H9 (cell line): Measurements from ENCODE around the gene CSNK1E. TPM values are rescaled to one million over a fixed set of nuclear protein-coding genes. Genes with fewer than 3 reads are reported as not detected.

Experiments used
- DNase-seq: peaks from one replicate; pipeline ENCODE4 v3.0.0-alpha.2; 2017
- H2AFZ ChIP-seq: one replicate; pipeline ENCODE4 v1.6.1; 2013; ENCODE audit warnings: mild to moderate bottlenecking, low read length, control low read depth, moderate library complexity
- H2AK5ac ChIP-seq: 2 replicates; pipeline ENCODE4 v1.6.1; 2013; ENCODE audit warnings: low read length, control low read depth, mixed read lengths; ENCODE audit not compliant: insufficient read length
- H2BK120ac ChIP-seq: one replicate; pipeline ENCODE4 v1.6.1; 2013; ENCODE audit warnings: low read depth, mild to moderate bottlenecking, low read length, control low read depth, inconsistent platforms; ENCODE audit not compliant: poor library complexity, severe bottlenecking
- H2BK12ac ChIP-seq: 2 replicates; pipeline ENCODE4 v1.6.1; 2013; ENCODE audit warnings: low read length, control low read depth, mixed read lengths, low read depth; ENCODE audit not compliant: insufficient read length
- H2BK15ac ChIP-seq: 2 replicates; pipeline ENCODE4 v1.6.1; 2013; ENCODE audit warnings: low read depth, low read length, control low read depth
- H2BK20ac ChIP-seq: one replicate; pipeline ENCODE4 v1.6.1; 2013; ENCODE audit warnings: low read depth, mild to moderate bottlenecking, low read length, control low read depth, inconsistent platforms; ENCODE audit not compliant: poor library complexity, severe bottlenecking
- H2BK5ac ChIP-seq: 2 replicates; pipeline ENCODE4 v1.6.1; 2013; ENCODE audit warnings: low read length, control low read depth, mixed read lengths; ENCODE audit not compliant: insufficient read length
- H3K14ac ChIP-seq: 2 replicates; pipeline ENCODE4 v1.6.1; 2013; ENCODE audit warnings: low read length, control low read depth; ENCODE audit not compliant: insufficient read depth
- H3K18ac ChIP-seq: 2 replicates; pipeline ENCODE4 v1.6.1; 2013; ENCODE audit warnings: low read depth, mild to moderate bottlenecking, mixed read lengths, low read length, control low read depth; ENCODE audit not compliant: insufficient read length
- H3K23ac ChIP-seq: 2 replicates; pipeline ENCODE4 v1.6.1; 2013; ENCODE audit warnings: low read length, control low read depth, mixed read lengths, low read depth; ENCODE audit not compliant: insufficient read length
- H3K23me2 ChIP-seq: 2 replicates; pipeline ENCODE4 v1.6.1; 2013; ENCODE audit warnings: low read depth, mild to moderate bottlenecking, mixed read lengths, low read length, control low read depth; ENCODE audit not compliant: insufficient read length, poor library complexity, severe bottlenecking
- H3K27ac ChIP-seq: 2 replicates; pipeline ENCODE4 v1.5.1; 2013; ENCODE audit warnings: low read length, control low read depth, mixed read lengths, low read depth; ENCODE audit not compliant: insufficient read length
- H3K27me3 ChIP-seq: 2 replicates; pipeline ENCODE4 v1.6.1; 2013; ENCODE audit warnings: low read length, control low read depth, inconsistent platforms; ENCODE audit not compliant: insufficient read depth
- H3K4ac ChIP-seq: 2 replicates; pipeline ENCODE4 v1.6.1; 2013; ENCODE audit warnings: low read depth, mild to moderate bottlenecking, control low read depth, inconsistent platforms, low read length, moderate library complexity
- H3K4me1 ChIP-seq: 2 replicates; pipeline ENCODE4 v1.6.1; 2013; ENCODE audit warnings: low read length, control low read depth, inconsistent platforms; ENCODE audit not compliant: insufficient read depth
- H3K4me2 ChIP-seq: 2 replicates; pipeline ENCODE4 v1.6.1; 2013; ENCODE audit warnings: low read length, control low read depth, mixed read lengths; ENCODE audit not compliant: insufficient read length, insufficient read depth
- H3K56ac ChIP-seq: 2 replicates; pipeline ENCODE4 v1.6.1; 2013; ENCODE audit warnings: low read depth, mild to moderate bottlenecking, mixed read lengths, low read length, control low read depth; ENCODE audit not compliant: insufficient read length
- H3K79me1 ChIP-seq: 2 replicates; pipeline ENCODE4 v1.6.1; 2013; ENCODE audit warnings: low read depth, mild to moderate bottlenecking, moderate library complexity, low read length, control low read depth, inconsistent platforms; ENCODE audit not compliant: insufficient read depth, poor library complexity, severe bottlenecking
- H3K79me2 ChIP-seq: 2 replicates; pipeline ENCODE4 v1.6.1; 2013; ENCODE audit warnings: low read length, control low read depth, inconsistent platforms; ENCODE audit not compliant: insufficient read depth
- H3K9ac ChIP-seq: 2 replicates; pipeline ENCODE4 v1.6.1; 2013; ENCODE audit warnings: low read length, control low read depth, mixed read lengths; ENCODE audit not compliant: insufficient read length; ENCODE audit errors: extremely low read depth
- H3K9me3 ChIP-seq: one replicate; pipeline ENCODE4 v1.6.1; 2013; ENCODE audit warnings: low read depth, low read length, inconsistent platforms; ENCODE audit not compliant: control insufficient read depth
- H3T11ph ChIP-seq: one replicate; pipeline ENCODE4 v1.6.1; 2013; ENCODE audit warnings: mild to moderate bottlenecking, low read length, control low read depth, inconsistent platforms
- H4K20me1 ChIP-seq: one replicate; pipeline ENCODE4 v1.6.1; 2013; ENCODE audit not compliant: control insufficient read depth, insufficient read length, insufficient read depth
- H4K5ac ChIP-seq: 2 replicates; pipeline ENCODE4 v1.6.1; 2013; ENCODE audit warnings: low read depth, mild to moderate bottlenecking, mixed read lengths, low read length, control low read depth; ENCODE audit not compliant: insufficient read length
- H4K8ac ChIP-seq: replicated peaks from 2 replicates; pipeline ENCODE4 v1.6.1; 2013; ENCODE audit warnings: low read length, control low read depth, mixed read lengths, low read depth; ENCODE audit not compliant: insufficient read length
- H4K91ac ChIP-seq: 2 replicates; pipeline ENCODE4 v1.6.1; 2013; ENCODE audit warnings: low read depth, mild to moderate bottlenecking, moderate library complexity, mixed read lengths, low read length, control low read depth; ENCODE audit not compliant: insufficient read length
- H3K27ac Mint-ChIP-seq, 3 experiments: 2 replicates in 2 of 3; 3 replicates in 1 of 3; pipeline ENCODE4 v1.8.0; 2020 to 2021; ENCODE audit warnings: mixed read lengths in 3 of 3, mild to moderate bottlenecking in 1 of 3, moderate library complexity in 1 of 3
- H3K27me3 Mint-ChIP-seq: 2 replicates; pipeline ENCODE4 v1.8.0; 2021; ENCODE audit warnings: low read depth, mild to moderate bottlenecking, moderate library complexity, mixed read lengths
- H3K36me3 Mint-ChIP-seq, 3 experiments: 2 replicates in 2 of 3; 3 replicates in 1 of 3; pipeline ENCODE4 v1.8.0; 2020 to 2021; ENCODE audit warnings: low read depth in 3 of 3, mixed read lengths in 3 of 3; ENCODE audit not compliant: insufficient read depth in 1 of 3
- H3K4me1 Mint-ChIP-seq, 2 experiments: 2 replicates each; pipeline ENCODE4 v1.8.0; 2020; ENCODE audit warnings: mixed read lengths in 2 of 2
- H3K4me3 Mint-ChIP-seq, 2 experiments: 2 replicates in 1 of 2; 3 replicates in 1 of 2; pipeline ENCODE4 v1.8.0; 2020 to 2021; ENCODE audit warnings: mild to moderate bottlenecking in 2 of 2, mixed read lengths in 2 of 2, moderate library complexity in 1 of 2
- H3K9me3 Mint-ChIP-seq, 2 experiments: 2 replicates in 1 of 2; 3 replicates in 1 of 2; pipeline ENCODE4 v1.8.0; 2020; ENCODE audit warnings: mild to moderate bottlenecking in 2 of 2, mixed read lengths in 2 of 2, moderate library complexity in 1 of 2
- WGBS: extraction: QIAGEN DNeasy Blood & Tissue Kit; methylation state at CpG from one replicate; pipeline ENCODE4 v1.1.7; 2013; ENCODE audit warnings: missing lambda C conversion rate, low lambda C conversion rate, mixed read lengths; ENCODE audit not compliant: insufficient read length; ENCODE audit errors: extremely low coverage; 5-methylcytosine and 5-hydroxymethylcytosine counted together
- total RNA-seq: library from RNA; stranded (reverse); gene quantifications from 2 replicates; pipeline ENCODE4 v1.2.1, GENCODE V29; 2021
- TF ChIP-seq, protein P1 (sequence below): fragments of 200-600 bp; sonication (generic); conservative IDR thresholded peaks from 3 replicates; pipeline ENCODE4 v1.8.0; 2021; ENCODE audit warnings: antibody characterized with exemption, mild to moderate bottlenecking

The CSNK1E gene
- total RNA-seq, 1 experiment from 2014 or later: 236 TPM

DNA sequence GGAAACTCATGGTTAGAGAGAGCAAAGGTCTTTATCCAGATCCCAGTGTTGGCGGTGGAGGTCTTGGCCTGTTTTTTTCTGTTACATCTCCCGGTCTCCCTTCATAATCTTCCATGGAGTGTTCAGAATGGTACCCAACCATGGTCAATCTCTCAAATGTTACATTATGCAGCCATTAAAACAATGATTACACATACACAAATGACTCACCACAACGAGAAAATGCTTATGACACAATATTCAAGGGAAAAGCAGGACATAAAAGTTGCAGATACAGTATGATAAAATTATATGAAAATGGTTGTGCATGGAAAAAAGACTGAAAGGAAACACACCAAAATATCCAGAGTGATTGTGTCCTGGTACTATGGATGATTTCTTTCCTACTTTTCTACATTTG lies 17.8 kb upstream of the CSNK1E start:
- H3K4me1 ChIP-seq: peaks cover 4% of the 10 kb centered on the region; the same call in 1 of the 2 replicates
- no peak overlapping the region for H3T11ph ChIP-seq
- no peak overlapping the region for H4K8ac ChIP-seq
- H3K14ac ChIP-seq: no peak overlapping the region
- H3K56ac ChIP-seq: no peak overlapping the region
- peaks cover 33 to 38% of the 10 kb centered on the region in 2 experiments for H3K4me1 Mint-ChIP-seq
- peak overlapping the region; percentile 72 for H3K4me2 ChIP-seq
- no peak overlapping the region for H3K27ac ChIP-seq
- H3K79me1 ChIP-seq: no peaks in the 10 kb centered on the region
- no peak overlapping the region for H2BK20ac ChIP-seq
- no peak overlapping the region for H2AK5ac ChIP-seq
- no peak for DNase-seq
- no peak overlapping the region for H4K91ac ChIP-seq
- H2AFZ ChIP-seq: no peak overlapping the region
- no peak overlapping the region for H2BK120ac ChIP-seq
- H2BK12ac ChIP-seq: no peak overlapping the region
- TF ChIP-seq, protein P1, sequence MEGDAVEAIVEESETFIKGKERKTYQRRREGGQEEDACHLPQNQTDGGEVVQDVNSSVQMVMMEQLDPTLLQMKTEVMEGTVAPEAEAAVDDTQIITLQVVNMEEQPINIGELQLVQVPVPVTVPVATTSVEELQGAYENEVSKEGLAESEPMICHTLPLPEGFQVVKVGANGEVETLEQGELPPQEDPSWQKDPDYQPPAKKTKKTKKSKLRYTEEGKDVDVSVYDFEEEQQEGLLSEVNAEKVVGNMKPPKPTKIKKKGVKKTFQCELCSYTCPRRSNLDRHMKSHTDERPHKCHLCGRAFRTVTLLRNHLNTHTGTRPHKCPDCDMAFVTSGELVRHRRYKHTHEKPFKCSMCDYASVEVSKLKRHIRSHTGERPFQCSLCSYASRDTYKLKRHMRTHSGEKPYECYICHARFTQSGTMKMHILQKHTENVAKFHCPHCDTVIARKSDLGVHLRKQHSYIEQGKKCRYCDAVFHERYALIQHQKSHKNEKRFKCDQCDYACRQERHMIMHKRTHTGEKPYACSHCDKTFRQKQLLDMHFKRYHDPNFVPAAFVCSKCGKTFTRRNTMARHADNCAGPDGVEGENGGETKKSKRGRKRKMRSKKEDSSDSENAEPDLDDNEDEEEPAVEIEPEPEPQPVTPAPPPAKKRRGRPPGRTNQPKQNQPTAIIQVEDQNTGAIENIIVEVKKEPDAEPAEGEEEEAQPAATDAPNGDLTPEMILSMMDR: no peak
- no peak overlapping the region for H3K4ac ChIP-seq
- no peaks in the 10 kb centered on the region for H4K20me1 ChIP-seq
- no peaks in the 10 kb centered on the region; a peak in 1 of 5 replicates for H3K9me3 Mint-ChIP-seq
- H3K23me2 ChIP-seq: no peaks in the 10 kb centered on the region
- no peaks in the 10 kb centered on the region for H3K9me3 ChIP-seq
- no peaks in the 10 kb centered on the region for H3K79me2 ChIP-seq
- WGBS: no CpG with 5 or more reads among the region's 3 CpGs
- H3K18ac ChIP-seq: no peak overlapping the region
- H3K27me3 Mint-ChIP-seq: peaks cover 7% of the 10 kb centered on the region
- H2BK15ac ChIP-seq: no peak overlapping the region
- H3K4me3 Mint-ChIP-seq: peak overlapping the region; percentile 55 to 79; a peak in 4 of 5 replicates
- H2BK5ac ChIP-seq: no peak overlapping the region
- H3K36me3 Mint-ChIP-seq: peaks cover 0 to 7% (median 0%) of the 10 kb centered on the region in 3 experiments; a peak in 3 of 7 replicates
- no peaks in the 10 kb centered on the region for H3K27me3 ChIP-seq
- no peak overlapping the region for H3K9ac ChIP-seq
- no peak overlapping the region for H3K23ac ChIP-seq
- H4K5ac ChIP-seq: no peak overlapping the region
- 0 out of 7 replicates have a peak overlapping the region, but pooled peaks of 1 of the 3 experiments have one; percentile 32 for H3K27ac Mint-ChIP-seq
